Measurements from ENCODE around the gene LTB.

The LTB gene

DNA sequence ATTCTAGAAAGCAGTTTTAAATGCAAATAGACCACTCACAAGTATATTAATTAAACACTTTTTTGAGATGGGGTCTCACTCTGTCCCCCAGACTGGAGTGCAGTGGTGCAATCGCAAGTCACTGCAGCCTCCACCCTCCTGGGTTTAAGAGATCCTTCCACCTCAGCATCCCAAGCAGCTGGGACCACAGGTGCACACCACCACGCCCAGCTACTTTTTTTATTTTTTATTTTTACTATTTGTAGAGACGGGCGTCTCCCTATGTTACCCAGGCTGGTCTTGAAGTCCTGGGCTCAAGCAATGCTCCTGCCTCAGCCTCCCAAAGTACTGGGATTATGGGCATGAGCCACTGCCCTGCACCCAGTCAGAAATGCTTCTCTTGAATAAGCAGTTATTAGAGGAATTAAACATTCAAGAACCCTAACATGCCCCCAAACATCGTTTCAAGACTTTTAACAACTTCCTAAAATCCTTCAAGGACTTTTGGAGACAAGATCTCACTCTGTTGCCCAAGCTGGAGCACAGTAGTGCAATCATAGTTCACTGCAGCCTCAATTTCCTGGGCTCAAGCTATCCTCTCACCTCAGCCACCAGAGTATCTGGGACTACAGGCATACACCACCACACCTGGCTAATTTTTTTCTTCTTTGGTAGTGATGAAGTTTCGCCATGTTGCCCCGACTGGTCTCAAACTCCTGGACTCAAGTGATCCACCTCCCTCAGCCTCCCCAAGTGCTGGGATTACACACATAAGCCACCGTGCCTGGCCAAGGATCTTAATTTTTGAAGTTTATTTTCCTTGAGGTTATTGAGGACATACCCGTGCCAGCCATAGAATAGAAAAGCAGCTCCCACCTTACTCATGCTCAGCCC lies 50.2 kb downstream of the LTB start:
- no peak for DNase-seq (ENCODE audit: low spot score)

GRCh38 chr6:31531162-31531561 lies 51.1 kb downstream of the LTB start:
- DNase-seq (ENCODE audit: low spot score), result no peak

GRCh38 chr6:31530659-31531058 lies 51.6 kb downstream of the LTB start:
- DNase-seq (ENCODE audit: low spot score), result no peak

Small RNA genes lying within 50 kb of the gene (small RNA-seq; reads per million reads assigned to genes)
- 26.9 to 38.1 reads per million in 2 experiments for gene SNORA38
- gene SNORD117, result 21.0 to 611 reads per million in 2 experiments
- 0 reads per million in 2 experiments for gene SNORD84
- 0 reads per million in 2 experiments for gene UQCRHP1
